A673 (cell line): Measurements from ENCODE around the gene FGR. TPM values are rescaled to one million over a fixed set of nuclear protein-coding genes. Genes with fewer than 3 reads are reported as not detected.

Experiments
- BruUV-seq: library from RNA; stranded (reverse); fragments of 400-500 nt; replicated peaks from 2 replicates; lab custom pipeline; 2021; lab: Mats Ljungman, UMichigan
- CTCF ChIA-PET: fragments of 300-600 bp; sonication (Branson Sonifier 250); formaldehyde crosslinking; loops from one replicate; lab custom pipeline; 2022; ENCODE audit warnings: antibody characterized with exemption; lab: Charles Lee
- POLR2A ChIA-PET: fragments of 300-600 bp; sonication (Branson Sonifier 250); formaldehyde crosslinking; loops from one replicate; lab custom pipeline; 2022; ENCODE audit warnings: antibody characterized with exemption; ENCODE audit not compliant: low non-redundant PET; lab: Charles Lee
- DNase-seq: peaks from one replicate; pipeline ENCODE4 v3.0.0-alpha.2; 2015; ENCODE audit warnings: low spot score
- H3K27ac ChIP-seq: fragments of 200-600 bp; sonication (generic); 2 replicates; pipeline ENCODE4 v1.5.1; 2016; ENCODE audit warnings: mixed run types, low read depth, mild to moderate bottlenecking, mixed read lengths, antibody characterized with exemption, low read length; ENCODE audit not compliant: poor library complexity, severe bottlenecking
- H3K27me3 ChIP-seq: fragments of 200-600 bp; sonication (generic); replicated peaks from 2 replicates; pipeline ENCODE4 v1.6.1; 2017; ENCODE audit warnings: mixed run types, low read depth, mild to moderate bottlenecking, mixed read lengths, antibody characterized with exemption, low read length; ENCODE audit not compliant: insufficient read depth, poor library complexity
- H3K36me3 ChIP-seq: fragments of 200-600 bp; sonication (generic); 2 replicates; pipeline ENCODE4 v1.6.1; 2016; ENCODE audit warnings: mixed run types, mild to moderate bottlenecking, mixed read lengths, antibody characterized with exemption, low read length; ENCODE audit not compliant: insufficient read depth, poor library complexity, severe bottlenecking
- H3K4me1 ChIP-seq: fragments of 200-600 bp; sonication (generic); 2 replicates; pipeline ENCODE4 v1.6.1; 2017; ENCODE audit warnings: mixed run types, mild to moderate bottlenecking, mixed read lengths, antibody characterized with exemption, low read length; ENCODE audit not compliant: insufficient read depth, poor library complexity, severe bottlenecking
- H3K4me3 ChIP-seq: fragments of 200-600 bp; sonication (generic); 2 replicates; pipeline ENCODE4 v1.5.1; 2016; ENCODE audit warnings: low read depth, mixed run types, mild to moderate bottlenecking, mixed read lengths, low read length; ENCODE audit not compliant: poor library complexity, severe bottlenecking
- H3K9me3 ChIP-seq: fragments of 200-600 bp; sonication (generic); 2 replicates; pipeline ENCODE4 v1.6.1; 2016; ENCODE audit warnings: mixed run types, low read depth, mild to moderate bottlenecking, mixed read lengths, antibody characterized with exemption, low read length; ENCODE audit not compliant: poor library complexity, severe bottlenecking
- CTCF ChIP-seq: fragments of 300-800, 200-600 bp; sonication (generic); conservative IDR thresholded peaks from 2 replicates; pipeline ENCODE4 v1.5.1; 2017; ENCODE audit warnings: low read depth, mild to moderate bottlenecking, antibody characterized with exemption, low read length, moderate library complexity, mixed read lengths
- EZH2 ChIP-seq: fragments of 200-600 bp; sonication (generic); IDR thresholded peaks from 2 replicates; pipeline ENCODE4 v1.6.1; 2017; ENCODE audit warnings: borderline replicate concordance, low read depth, mild to moderate bottlenecking, mixed read lengths, antibody characterized with exemption, low read length; ENCODE audit not compliant: poor library complexity, severe bottlenecking
- intact Hi-C: fragments of 100-400 bp; cut with micrococcal nuclease; formaldehyde crosslinking; loops from one replicate; pipeline ENCODE4 v1.10.0; 2022; ENCODE audit not compliant: unreplicated experiment
- total RNA-seq: library from RNA; stranded (reverse); gene quantifications from 2 replicates; pipeline ENCODE4 v1.2.3, GENCODE V29; 2021

Gene FGR
- total RNA-seq, 1 experiment from 2014 or later, result not detected

- H3K27ac ChIP-seq, result peak overlapping the region; percentile 59
- POLR2A ChIA-PET, result no interaction called here
- DNase-seq, result no peak
- no peaks in the 10 kb centered on the region for H3K27me3 ChIP-seq
- intact Hi-C loops, result no loop called here
- H3K4me3 ChIP-seq, result no peak overlapping the region
- TF ChIP-seq EZH2, result no peak
- no peak for TF ChIP-seq CTCF
- no peaks in the 10 kb centered on the region for H3K36me3 ChIP-seq
- no TSS peak for BruUV-seq
- no peaks in the 10 kb centered on the region for H3K9me3 ChIP-seq
- CTCF ChIA-PET, result no interaction called here
- peaks cover 65% of the 10 kb centered on the region for H3K4me1 ChIP-seq
Measured at GRCh38 chr1:27590917-27591508, 44.0 kb downstream of the FGR start.

GRCh38 chr1:27589841-27590426 is 45.1 kb downstream of the FGR start:
- H3K4me1 ChIP-seq, result peaks cover 62% of the 10 kb centered on the region
- H3K4me3 ChIP-seq, result no peak overlapping the region
- no peaks in the 10 kb centered on the region for H3K27me3 ChIP-seq
- H3K9me3 ChIP-seq, result no peaks in the 10 kb centered on the region
- no TSS peak for BruUV-seq
- intact Hi-C loops, result no loop called here
- no peaks in the 10 kb centered on the region for H3K36me3 ChIP-seq
- TF ChIP-seq CTCF, result no peak
- TF ChIP-seq EZH2, result no peak
- ChIA-PET CTCF (interaction anchor here (0.7 kb wide), 1 partner anchor 545 kb away, joined by 6 read pairs; no protein-coding TSS in a partner anchor), POLR2A (no interaction called here)
- DNase-seq, result peak; percentile 77
- H3K27ac ChIP-seq, result peak overlapping the region; percentile 59

- Histone ChIP-seq H3K36me3 (no peaks in the 10 kb centered on the region), H3K27me3 (no peaks in the 10 kb centered on the region), H3K4me3 (no peak overlapping the region), H3K4me1 (peaks cover 57% of the 10 kb centered on the region), H3K27ac (peak overlapping the region; percentile 59), H3K9me3 (no peaks in the 10 kb centered on the region)
- intact Hi-C loops, result no loop called here
- TF ChIP-seq CTCF (no peak), EZH2 (no peak)
- POLR2A ChIA-PET, result no interaction called here
- no TSS peak for BruUV-seq
- CTCF ChIA-PET, result no interaction called here
- DNase-seq, result no peak
Measured at GRCh38 chr1:27589441-27589840, 45.5 kb downstream of the FGR start.
